IPS DF 6.9 (cell line): ENCODE results near the gene MARCHF9.
"Not testable (repeated sequence)": the region's sequence is repeated elsewhere in the genome, so short reads cannot be mapped to it uniquely, and the experiment has no call there.

ENCODE experiments used
- DNase-seq: peaks from one replicate; pipeline ENCODE4 v3.0.0-alpha.2; 2013; ENCODE audit warnings: low read depth, low spot score
- H3K27ac ChIP-seq: one replicate; pipeline ENCODE4 v1.5.1; 2013; ENCODE audit warnings: low read length, control low read depth
- H3K27me3 ChIP-seq: 2 replicates; pipeline ENCODE4 v1.6.1; 2013; ENCODE audit warnings: mild to moderate bottlenecking, low read length; ENCODE audit not compliant: control insufficient read depth, insufficient read depth
- H3K36me3 ChIP-seq: 2 replicates; pipeline ENCODE4 v1.6.1; 2013; ENCODE audit warnings: low read length; ENCODE audit not compliant: control insufficient read depth, insufficient read depth
- H3K4me1 ChIP-seq: 2 replicates; pipeline ENCODE4 v1.6.1; 2013; ENCODE audit warnings: low read length; ENCODE audit not compliant: control insufficient read depth, insufficient read depth
- H3K4me3 ChIP-seq: 2 replicates; pipeline ENCODE4 v1.5.1; 2013; ENCODE audit warnings: mild to moderate bottlenecking, low read length
- H3K9me3 ChIP-seq: 2 replicates; pipeline ENCODE4 v1.6.1; 2013; ENCODE audit warnings: low read length, inconsistent platforms; ENCODE audit not compliant: control insufficient read depth, insufficient read depth
- WGBS: extraction: QIAGEN DNeasy Blood & Tissue Kit; methylation state at CpG from one replicate; pipeline ENCODE4 v1.1.7; 2013; ENCODE audit warnings: mixed read lengths, missing lambda C conversion rate; ENCODE audit not compliant: insufficient read length, insufficient coverage; 5-methylcytosine and 5-hydroxymethylcytosine counted together

Gene MARCHF9

GRCh38 chr12:57772429-57773322, 17.8 kb downstream of the MARCHF9 start, which contains the start of gene EEF1AKMT3:
TSS of gene EEF1AKMT3 (plus strand) at chr12:57772614. CDS start at chr12:57772725, 111 bp downstream.
- Histone ChIP-seq H3K4me3 (peak within 1 kb of the TSS; percentile 85), H3K9me3 (no peaks in the 10 kb centered on the region), H3K27me3 (no peaks in the 10 kb centered on the region), H3K36me3 (peaks cover 7% of the 10 kb centered on the region; the same call in 1 of the 2 replicates), H3K27ac (no peak within 1 kb of the TSS), H3K4me1 (peaks cover 1% of the 10 kb centered on the region; the same call in 1 of the 2 replicates)
- no CpG with 5 or more reads among the region's 67 CpGs for WGBS
- DNase-seq = no peak

DNA sequence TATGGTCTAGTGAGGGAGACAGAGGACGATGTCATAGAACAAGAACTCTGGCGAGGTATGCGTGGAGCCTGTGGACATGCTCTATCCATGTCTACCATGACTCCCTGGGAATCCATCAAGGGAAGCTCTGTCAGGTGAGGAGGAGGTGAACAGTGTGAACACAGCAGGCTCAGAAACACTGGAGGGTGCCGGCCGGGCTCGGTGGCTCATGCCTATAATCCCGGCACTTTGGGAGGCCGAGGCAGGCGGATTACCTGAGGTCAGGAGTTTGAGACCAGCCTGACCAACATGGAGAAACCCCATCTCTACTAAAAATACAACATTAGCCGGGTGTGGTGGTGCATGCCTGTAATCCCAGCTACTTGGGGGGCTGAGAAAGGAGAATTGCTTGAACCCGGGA, 19.7 kb downstream of the MARCHF9 start:
- H3K9me3 ChIP-seq, DNase-seq, H3K36me3 ChIP-seq, H3K4me3 ChIP-seq, H3K4me1 ChIP-seq, H3K27ac ChIP-seq, H3K27me3 ChIP-seq: not testable (repeated sequence)
- WGBS = no CpG with 5 or more reads among the region's 11 CpGs

DNA sequence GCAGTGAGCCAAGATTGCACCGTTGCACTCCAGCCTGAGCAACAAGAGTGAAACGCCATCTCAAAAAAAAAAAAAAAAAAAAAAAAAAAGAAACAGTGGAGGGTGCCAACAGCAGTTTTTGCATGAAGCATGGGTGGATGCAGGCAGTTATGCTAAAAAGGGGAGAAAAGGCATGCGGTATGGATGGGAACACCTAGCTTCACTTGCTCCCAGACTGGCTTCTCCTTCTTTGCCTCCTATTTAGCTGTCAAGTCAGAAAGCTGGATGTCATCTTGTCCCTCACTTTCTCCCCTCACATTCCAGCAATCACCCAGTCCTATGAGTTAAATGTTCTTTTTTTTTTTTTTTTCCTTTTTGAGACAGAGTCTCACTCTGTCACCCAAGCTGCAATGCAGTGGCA, 20.1 kb downstream of the MARCHF9 start:
- H3K27ac ChIP-seq = no peak overlapping the region
- H3K27me3 ChIP-seq = no peaks in the 10 kb centered on the region
- H3K9me3 ChIP-seq = no peaks in the 10 kb centered on the region
- H3K36me3 ChIP-seq = no peaks in the 10 kb centered on the region
- no CpG with 5 or more reads among the region's 3 CpGs for WGBS
- no peak for DNase-seq
- H3K4me3 ChIP-seq = no peak overlapping the region
- peaks cover 1% of the 10 kb centered on the region; the same call in 1 of the 2 replicates for H3K4me1 ChIP-seq

GRCh38 chr12:57775563-57776246, 20.8 kb downstream of the MARCHF9 start:
- peaks cover 1% of the 10 kb centered on the region; the same call in 1 of the 2 replicates for H3K4me1 ChIP-seq
- WGBS = no CpG with 5 or more reads among the region's 4 CpGs
- no peak for DNase-seq
- H3K27me3 ChIP-seq = no peaks in the 10 kb centered on the region
- no peaks in the 10 kb centered on the region for H3K9me3 ChIP-seq
- no peaks in the 10 kb centered on the region for H3K36me3 ChIP-seq
- no peak overlapping the region for H3K27ac ChIP-seq
- H3K4me3 ChIP-seq = no peak overlapping the region

- H3K4me3 ChIP-seq = no peak overlapping the region
- H3K27ac ChIP-seq = no peak overlapping the region
- WGBS = no CpG with 5 or more reads among the region's 2 CpGs
- no peak for DNase-seq
- peaks cover 1% of the 10 kb centered on the region; the same call in 1 of the 2 replicates for H3K4me1 ChIP-seq
- H3K36me3 ChIP-seq = no peaks in the 10 kb centered on the region
- H3K9me3 ChIP-seq = no peaks in the 10 kb centered on the region
- H3K27me3 ChIP-seq = no peaks in the 10 kb centered on the region
Measured at GRCh38 chr12:57776247-57776587, 21.3 kb downstream of the MARCHF9 start.

GRCh38 chr12:57777367-57777766, 22.5 kb downstream of the MARCHF9 start:
- no peaks in the 10 kb centered on the region for H3K9me3 ChIP-seq
- no peak overlapping the region for H3K4me3 ChIP-seq
- no peaks in the 10 kb centered on the region for H3K4me1 ChIP-seq
- H3K36me3 ChIP-seq = no peaks in the 10 kb centered on the region
- H3K27ac ChIP-seq = no peak overlapping the region
- no peak for DNase-seq
- H3K27me3 ChIP-seq = no peaks in the 10 kb centered on the region
- WGBS = no CpG with 5 or more reads among the region's 7 CpGs

DNA sequence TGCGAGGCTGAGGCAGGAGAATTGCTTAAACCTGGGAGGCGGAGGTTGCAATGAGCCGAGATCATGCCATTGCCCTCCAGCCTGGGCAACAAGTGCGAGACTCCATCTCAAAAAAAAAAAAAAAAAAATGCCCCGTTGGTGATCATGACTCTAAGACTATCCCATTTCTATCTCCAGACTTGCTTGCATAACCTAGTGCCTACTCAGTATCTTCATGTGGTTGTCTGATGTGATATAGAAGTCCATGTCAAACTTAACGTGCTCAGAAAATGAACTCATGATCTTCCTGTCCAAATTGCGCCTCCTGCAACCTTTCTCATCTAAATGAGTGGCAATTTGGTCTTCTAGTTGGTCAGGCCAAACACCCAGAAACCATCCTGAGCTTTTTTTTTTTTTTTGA, 23.0 kb downstream of the MARCHF9 start:
- H3K36me3 ChIP-seq = no peaks in the 10 kb centered on the region
- no peak for DNase-seq
- H3K27ac ChIP-seq = no peak overlapping the region
- H3K4me1 ChIP-seq = no peaks in the 10 kb centered on the region
- H3K4me3 ChIP-seq = no peak overlapping the region
- H3K27me3 ChIP-seq = no peaks in the 10 kb centered on the region
- WGBS = no CpG with 5 or more reads among the region's 7 CpGs
- H3K9me3 ChIP-seq = no peaks in the 10 kb centered on the region

- WGBS = no CpG with 5 or more reads among the region's 1 CpG
- Histone ChIP-seq H3K9me3 (no peaks in the 10 kb centered on the region), H3K4me3 (no peak overlapping the region), H3K4me1 (no peaks in the 10 kb centered on the region), H3K27me3 (no peaks in the 10 kb centered on the region), H3K36me3 (no peaks in the 10 kb centered on the region), H3K27ac (no peak overlapping the region)
- no peak for DNase-seq
Measured at GRCh38 chr12:57779736-57780135, 24.8 kb downstream of the MARCHF9 start.

GRCh38 chr12:57780284-57780897, 25.5 kb downstream of the MARCHF9 start:
- Histone ChIP-seq H3K9me3 (no peaks in the 10 kb centered on the region), H3K4me3 (no peak overlapping the region), H3K27ac (no peak overlapping the region), H3K36me3 (no peaks in the 10 kb centered on the region), H3K27me3 (no peaks in the 10 kb centered on the region), H3K4me1 (no peaks in the 10 kb centered on the region)
- WGBS = no CpG with 5 or more reads among the region's 4 CpGs
- no peak for DNase-seq

- no peaks in the 10 kb centered on the region for H3K27me3 ChIP-seq
- H3K27ac ChIP-seq = no peak overlapping the region
- no peak for DNase-seq
- H3K36me3 ChIP-seq = peaks cover 3% of the 10 kb centered on the region; the same call in 1 of the 2 replicates
- no CpG with 5 or more reads among the region's 3 CpGs for WGBS
- H3K4me3 ChIP-seq = no peak overlapping the region
- no peaks in the 10 kb centered on the region for H3K4me1 ChIP-seq
- H3K9me3 ChIP-seq = no peaks in the 10 kb centered on the region
Measured at GRCh38 chr12:57781244-57781643, 26.3 kb downstream of the MARCHF9 start.
